Hematopoietic multipotent progenitor cell treated with erythropoietin and hydrocortisone succinate and interleukin-3 and kit ligand, for 6 days (in vitro differentiated cells): Measurements from ENCODE around the gene PLEKHM2.

Experiments
- DNase-seq: peaks from one replicate; pipeline ENCODE4 v3.0.0-alpha.2; 2015

PLEKHM2 gene

GRCh38 chr1:15702722-15703550 lies 18.8 kb downstream of the PLEKHM2 start:
- no peak for DNase-seq

- no peak for DNase-seq
Measured at GRCh38 chr1:15703562-15703961, 19.4 kb downstream of the PLEKHM2 start.

- no peak for DNase-seq
Measured at GRCh38 chr1:15704526-15705183, 20.5 kb downstream of the PLEKHM2 start.

GRCh38 chr1:15705184-15705566 lies 21.1 kb downstream of the PLEKHM2 start:
- no peak for DNase-seq

GRCh38 chr1:15706751-15707150 lies 22.6 kb downstream of the PLEKHM2 start:
- no peak for DNase-seq

GRCh38 chr1:15707239-15707925 lies 23.3 kb downstream of the PLEKHM2 start:
- no peak for DNase-seq

GRCh38 chr1:15708486-15709137 lies 24.5 kb downstream of the PLEKHM2 start:
- DNase-seq, result no peak

GRCh38 chr1:15709226-15709625 lies 25.1 kb downstream of the PLEKHM2 start:
- DNase-seq, result no peak

GRCh38 chr1:15712168-15712567 lies 28.0 kb downstream of the PLEKHM2 start:
- DNase-seq, result no peak

- no peak for DNase-seq
Measured at GRCh38 chr1:15714406-15715136, 30.5 kb downstream of the PLEKHM2 start.

- no peak for DNase-seq
Measured at GRCh38 chr1:15717418-15718125, 33.5 kb downstream of the PLEKHM2 start.

- DNase-seq, result no peak
Measured at GRCh38 chr1:15718199-15718601, 34.1 kb downstream of the PLEKHM2 start.

GRCh38 chr1:15719381-15720120 lies 35.4 kb downstream of the PLEKHM2 start:
- peak; percentile 18 for DNase-seq

GRCh38 chr1:15720861-15721260 lies 36.7 kb downstream of the PLEKHM2 start:
- DNase-seq, result no peak

- no peak for DNase-seq
Measured at GRCh38 chr1:15722411-15722810, 38.3 kb downstream of the PLEKHM2 start.

- DNase-seq, result no peak
Measured at GRCh38 chr1:15722836-15723532, 38.9 kb downstream of the PLEKHM2 start.

GRCh38 chr1:15723631-15724246 lies 39.6 kb downstream of the PLEKHM2 start:
- no peak for DNase-seq

- no peak for DNase-seq
Measured at GRCh38 chr1:15724949-15725880, 41.1 kb downstream of the PLEKHM2 start.

GRCh38 chr1:15726508-15726907 lies 42.4 kb downstream of the PLEKHM2 start:
- DNase-seq, result no peak
